Fibroblast of villous mesenchyme (primary cell): Measurements from ENCODE around the gene FAAP20. TPM values are rescaled to one million over a fixed set of nuclear protein-coding genes. Genes with fewer than 3 reads are reported as not detected.
"Not testable (repeated sequence)": the region's sequence is repeated elsewhere in the genome, so short reads cannot be mapped to it uniquely, and the experiment has no call there.

ENCODE experiments used
- DNase-seq: peaks from one replicate; pipeline ENCODE4 v3.0.0-alpha.2; 2010; ENCODE audit warnings: low read depth
- H3K4me3 ChIP-seq: 2 replicates; pipeline ENCODE4 v1.5.1; 2011; ENCODE audit warnings: low read depth, mild to moderate bottlenecking, low read length
- total RNA-seq: library from RNA; depleted of rRNA; stranded (reverse); fragments of >200 nt; gene quantifications from 2 replicates; pipeline ENCODE4 v1.2.3, GENCODE V29; 2012
- TF ChIP-seq, protein P1 (sequence below): IDR thresholded peaks from 2 replicates; pipeline ENCODE4 v1.5.1; 2012; ENCODE audit warnings: low read depth, mild to moderate bottlenecking, low read length; ENCODE audit not compliant: insufficient read depth

The FAAP20 gene
- total RNA-seq, 1 donor = 20.7 TPM

DNA sequence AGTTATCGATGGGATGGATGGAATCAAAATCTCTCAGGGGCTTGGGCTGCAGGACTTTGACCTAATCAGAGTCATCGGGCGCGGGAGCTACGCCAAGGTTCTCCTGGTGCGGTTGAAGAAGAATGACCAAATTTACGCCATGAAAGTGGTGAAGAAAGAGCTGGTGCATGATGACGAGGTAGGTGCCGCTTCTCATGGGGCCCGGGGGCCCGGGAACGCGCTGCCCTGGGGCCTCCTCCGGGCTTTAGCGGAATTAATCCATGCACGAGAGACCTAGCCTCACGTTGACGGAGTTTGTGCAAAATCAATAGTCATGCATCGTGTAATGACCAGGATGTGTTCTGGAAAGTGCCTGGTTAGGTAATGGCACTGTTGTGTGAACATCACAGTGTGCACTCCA lies 43.8 kb downstream of the FAAP20 start:
- H3K4me3 ChIP-seq = no peak overlapping the region
- TF ChIP-seq, protein P1, sequence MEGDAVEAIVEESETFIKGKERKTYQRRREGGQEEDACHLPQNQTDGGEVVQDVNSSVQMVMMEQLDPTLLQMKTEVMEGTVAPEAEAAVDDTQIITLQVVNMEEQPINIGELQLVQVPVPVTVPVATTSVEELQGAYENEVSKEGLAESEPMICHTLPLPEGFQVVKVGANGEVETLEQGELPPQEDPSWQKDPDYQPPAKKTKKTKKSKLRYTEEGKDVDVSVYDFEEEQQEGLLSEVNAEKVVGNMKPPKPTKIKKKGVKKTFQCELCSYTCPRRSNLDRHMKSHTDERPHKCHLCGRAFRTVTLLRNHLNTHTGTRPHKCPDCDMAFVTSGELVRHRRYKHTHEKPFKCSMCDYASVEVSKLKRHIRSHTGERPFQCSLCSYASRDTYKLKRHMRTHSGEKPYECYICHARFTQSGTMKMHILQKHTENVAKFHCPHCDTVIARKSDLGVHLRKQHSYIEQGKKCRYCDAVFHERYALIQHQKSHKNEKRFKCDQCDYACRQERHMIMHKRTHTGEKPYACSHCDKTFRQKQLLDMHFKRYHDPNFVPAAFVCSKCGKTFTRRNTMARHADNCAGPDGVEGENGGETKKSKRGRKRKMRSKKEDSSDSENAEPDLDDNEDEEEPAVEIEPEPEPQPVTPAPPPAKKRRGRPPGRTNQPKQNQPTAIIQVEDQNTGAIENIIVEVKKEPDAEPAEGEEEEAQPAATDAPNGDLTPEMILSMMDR = no peak
- DNase-seq = no peak

DNA sequence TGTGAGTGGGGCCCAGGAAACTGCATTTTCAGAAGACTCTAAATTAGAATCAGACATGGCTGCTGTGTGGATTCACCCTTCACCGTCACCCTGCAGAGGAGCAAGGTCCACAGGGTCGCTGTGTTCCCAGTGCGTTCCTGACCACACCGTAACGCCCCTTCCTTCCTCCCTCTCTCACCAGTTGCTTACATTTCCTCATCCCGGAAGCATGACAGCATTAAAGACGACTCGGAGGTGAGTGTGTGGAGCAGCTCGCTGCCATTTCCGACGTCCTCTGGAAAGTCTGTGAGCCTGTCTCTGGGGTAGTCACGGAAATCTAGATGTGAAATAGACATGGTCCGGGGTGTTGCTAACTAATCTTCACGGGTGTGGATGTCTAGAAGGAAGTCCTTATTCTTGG lies 45.9 kb downstream of the FAAP20 start:
- no peak for DNase-seq
- TF ChIP-seq, protein P1 = no peak
- no peak overlapping the region for H3K4me3 ChIP-seq

DNA sequence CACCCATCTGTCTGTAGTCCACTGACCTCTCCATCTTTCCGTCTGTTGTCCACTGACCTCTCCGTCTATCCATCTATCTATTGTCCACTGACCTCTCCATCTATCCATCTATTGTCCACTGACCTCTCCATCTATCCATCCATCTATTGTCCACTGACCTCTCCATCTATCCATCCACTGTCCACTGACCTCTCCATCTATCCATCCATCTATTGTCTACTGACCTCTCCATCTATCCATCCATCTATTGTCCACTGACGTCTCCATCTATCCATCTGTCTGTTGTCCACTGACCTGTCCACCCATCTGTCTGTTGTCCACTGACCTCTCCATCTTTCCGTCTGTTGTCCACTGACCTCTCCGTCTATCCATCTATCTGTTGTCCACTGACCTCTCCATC lies 46.7 kb downstream of the FAAP20 start:
- DNase-seq, H3K4me3 ChIP-seq: not testable (repeated sequence)

DNA sequence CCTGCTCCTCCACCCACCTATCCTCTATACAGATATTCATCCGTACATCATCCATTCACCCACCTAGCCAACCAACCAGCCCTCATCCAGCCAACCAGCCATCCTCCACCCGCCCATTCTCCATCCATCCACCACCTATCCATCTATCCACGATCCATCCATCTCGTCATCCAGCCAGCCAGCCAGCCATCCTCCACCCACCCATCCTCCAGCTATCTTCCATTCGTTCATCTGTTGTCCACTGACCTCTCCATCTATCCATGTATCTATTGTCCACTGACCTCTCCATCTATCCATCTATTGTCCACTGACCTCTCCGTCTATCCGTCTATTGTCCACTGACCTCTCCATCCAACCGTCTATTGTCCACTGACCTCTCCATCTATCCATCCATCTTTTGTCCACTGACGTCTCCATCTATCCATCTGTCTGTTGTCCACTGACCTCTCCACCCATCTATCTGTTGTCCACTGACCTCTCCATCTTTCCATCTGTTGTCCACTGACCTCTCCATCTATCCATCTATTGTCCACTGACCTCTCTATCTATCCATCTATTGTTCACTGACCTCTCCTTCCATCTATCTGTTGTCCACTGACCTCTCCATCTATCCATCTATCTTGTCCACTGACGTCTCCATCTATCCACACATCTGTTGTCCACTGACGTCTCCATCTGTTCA lies 47.6 kb downstream of the FAAP20 start:
- H3K4me3 ChIP-seq = no peak overlapping the region
- TF ChIP-seq, protein P1 = no peak
- DNase-seq = no peak

DNA sequence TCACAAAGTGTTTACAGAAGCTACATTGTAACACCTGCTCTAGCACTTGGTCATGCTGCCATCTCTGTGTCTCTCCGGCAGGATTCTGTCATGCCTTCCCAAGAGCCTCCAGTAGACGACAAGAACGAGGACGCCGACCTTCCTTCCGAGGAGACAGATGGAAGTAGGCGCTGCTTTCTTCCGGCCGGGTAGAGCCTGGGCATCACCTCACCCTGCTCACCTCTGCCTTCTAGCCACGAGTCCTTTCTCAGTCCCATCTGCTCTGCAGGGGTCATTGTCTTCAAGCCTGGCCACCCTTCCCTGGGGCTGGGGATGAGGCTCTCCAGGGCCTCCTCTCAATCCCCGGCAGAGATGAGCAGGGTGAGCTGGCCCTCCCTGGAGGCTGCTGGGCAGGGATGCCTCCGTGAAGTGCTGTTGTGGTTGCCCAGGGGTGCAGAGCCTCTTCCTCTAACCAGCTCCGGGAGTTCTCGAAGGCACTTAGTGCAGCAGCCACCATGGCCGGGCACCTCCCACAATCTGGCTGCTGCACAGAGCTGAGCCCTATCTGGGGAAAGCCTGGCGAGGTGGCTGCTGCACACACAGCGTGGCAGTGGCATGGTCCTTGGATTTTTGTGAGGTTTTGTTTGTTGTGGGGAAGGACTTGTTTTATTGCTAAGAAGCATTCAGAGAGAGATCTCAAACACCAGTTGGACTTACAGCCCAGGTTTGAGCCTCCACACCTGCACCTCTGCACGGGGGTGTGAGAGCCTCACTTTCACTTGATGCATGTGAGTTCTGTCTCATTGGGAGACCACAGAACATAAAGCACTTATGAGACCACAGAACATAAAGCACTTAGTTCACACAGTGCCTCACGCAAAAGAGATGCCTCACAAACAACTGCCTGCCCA lies 48.4 kb downstream of the FAAP20 start:
- TF ChIP-seq, protein P1 = no peak
- DNase-seq = no peak
- no peak overlapping the region for H3K4me3 ChIP-seq

DNA sequence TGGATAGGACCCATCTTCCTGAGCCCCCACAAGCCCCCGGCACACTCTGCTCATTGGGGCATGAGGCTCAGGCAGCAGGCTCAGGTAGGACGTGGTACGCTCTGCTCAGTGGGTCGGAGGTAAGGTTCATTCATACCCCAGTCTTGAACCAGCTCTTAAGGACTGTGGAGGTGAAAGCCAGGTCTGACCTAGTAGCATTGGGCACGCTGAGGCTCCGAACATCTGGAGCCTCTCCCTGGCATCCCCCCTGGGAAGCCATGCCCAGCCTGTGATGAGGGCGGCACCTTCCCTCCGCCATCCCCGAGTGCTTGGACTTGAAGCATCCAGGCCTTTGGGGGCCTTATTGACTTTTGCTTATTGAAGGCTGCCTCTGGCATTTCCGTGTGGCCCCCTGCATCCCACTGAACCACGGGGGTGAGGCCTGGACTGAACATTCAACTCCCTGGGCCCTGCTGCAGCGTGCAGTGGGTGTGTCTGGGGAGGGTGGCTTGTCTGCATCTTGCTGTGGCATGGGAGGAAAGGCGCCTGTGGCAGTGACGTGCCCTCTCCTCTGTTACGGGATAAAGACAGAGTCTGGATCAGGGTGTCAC lies 50.0 kb downstream of the FAAP20 start:
- TF ChIP-seq, protein P1 = no peak
- DNase-seq = no peak
- no peak overlapping the region for H3K4me3 ChIP-seq
